SKM-1 (cell line): ENCODE results near the gene DPF3.

Experiments
- DNase-seq: peaks from one replicate; lab custom pipeline; 2025; ENCODE audit not compliant: unreplicated experiment; lab: John Stamatoyannopoulos, UW

Gene DPF3

GRCh38 chr14:72582582-72582981, 311.3 kb downstream of the DPF3 start:
- DNase-seq: no peak

- no peak for DNase-seq
Observed at GRCh38 chr14:72578514-72578913, 315.4 kb downstream of the DPF3 start.

- DNase-seq: no peak
Observed at GRCh38 chr14:72577521-72577920, 316.4 kb downstream of the DPF3 start.

- DNase-seq: no peak
Observed at GRCh38 chr14:72576258-72576657, 317.6 kb downstream of the DPF3 start.

GRCh38 chr14:72574715-72575114, 319.2 kb downstream of the DPF3 start:
- no peak for DNase-seq

- no peak for DNase-seq
Observed at GRCh38 chr14:72573725-72574417, 320.0 kb downstream of the DPF3 start.
